Measurements from ENCODE around the gene PRMT1.

PRMT1 gene

GRCh38 chr19:49641688-49642491 is 35.2 kb upstream of the PRMT1 start, which contains the start of gene SCAF1:
Gene SCAF1 (plus strand): TSS chr19:49642209. CDS start chr19:49645027, 2,818 bp downstream.
- peaks cover 58% of the 10 kb centered on the region in 2 donors for H3K4me1 Mint-ChIP-seq (ENCODE audit: low read depth in 2 of 2)
- H3K36me3 Mint-ChIP-seq (ENCODE audit: insufficient read depth), result peaks cover 34% of the 10 kb centered on the region
- peak; percentile 98 to 99 (median 98) for DNase-seq
- H3K4me3 Mint-ChIP-seq, result peak within 1 kb of the TSS; percentile 97 to 99
- no peaks in the 10 kb centered on the region for H3K27me3 Mint-ChIP-seq
- H3K27ac Mint-ChIP-seq, result peak within 1 kb of the TSS; percentile 97 to 98
- peak; percentile 69 for ATAC-seq (replicated peaks)
- H3K9me3 Mint-ChIP-seq, result no peaks in the 10 kb centered on the region

GRCh38 chr19:49642492-49643035 is 34.5 kb upstream of the PRMT1 start:
- no peak for ATAC-seq (replicated peaks)
- Mint-ChIP-seq H3K36me3 (ENCODE audit: insufficient read depth) (peaks cover 36% of the 10 kb centered on the region), H3K9me3 (no peaks in the 10 kb centered on the region)

GRCh38 chr19:49643466-49643865 is 33.6 kb upstream of the PRMT1 start:
- Mint-ChIP-seq H3K4me3 (peak overlapping the region; percentile 97 to 99), H3K27ac (peak overlapping the region; percentile 97 to 98), H3K9me3 (no peaks in the 10 kb centered on the region), H3K36me3 (ENCODE audit: insufficient read depth) (peaks cover 37% of the 10 kb centered on the region), H3K27me3 (no peaks in the 10 kb centered on the region), H3K4me1 (ENCODE audit: low read depth in 2 of 2) (peaks cover 49 to 52% of the 10 kb centered on the region in 2 donors)
- no peak for ATAC-seq (replicated peaks)
- DNase-seq, result no peak

More at GRCh38 chr19:49642492-49643035, 34.5 kb upstream of the PRMT1 start:
- DNase-seq, result no peak
- H3K27me3 Mint-ChIP-seq, result no peaks in the 10 kb centered on the region
- peak overlapping the region; percentile 97 to 98 for H3K27ac Mint-ChIP-seq
- peak overlapping the region; percentile 97 to 99 for H3K4me3 Mint-ChIP-seq
- peaks cover 57 to 58% of the 10 kb centered on the region in 2 donors for H3K4me1 Mint-ChIP-seq (ENCODE audit: low read depth in 2 of 2)

- H3K27ac Mint-ChIP-seq, result peak overlapping the region; percentile 60 to 80
- no peaks in the 10 kb centered on the region for H3K27me3 Mint-ChIP-seq
Observed at GRCh38 chr19:49645592-49645991, 31.5 kb upstream of the PRMT1 start.

GRCh38 chr19:49645995-49646394 is 31.1 kb upstream of the PRMT1 start:
- peaks cover 31 to 38% of the 10 kb centered on the region in 2 donors for H3K4me1 Mint-ChIP-seq (ENCODE audit: low read depth in 2 of 2)
- H3K27me3 Mint-ChIP-seq, result no peaks in the 10 kb centered on the region
- ATAC-seq (replicated peaks) (no peak), DNase-seq (no peak)
- peak overlapping the region in 1 of 2 donors; percentile 60 for H3K27ac Mint-ChIP-seq
- H3K36me3 Mint-ChIP-seq (ENCODE audit: insufficient read depth), result peaks cover 33% of the 10 kb centered on the region
- no peaks in the 10 kb centered on the region for H3K9me3 Mint-ChIP-seq
- H3K4me3 Mint-ChIP-seq, result no peak overlapping the region

More at GRCh38 chr19:49645592-49645991, 31.5 kb upstream of the PRMT1 start:
- H3K4me1 Mint-ChIP-seq (ENCODE audit: low read depth in 2 of 2), result peaks cover 35 to 42% of the 10 kb centered on the region in 2 donors
- H3K4me3 Mint-ChIP-seq, result no peak overlapping the region
- no peak for ATAC-seq (replicated peaks)
- peaks cover 36% of the 10 kb centered on the region for H3K36me3 Mint-ChIP-seq (ENCODE audit: insufficient read depth)
- no peak for DNase-seq
- no peaks in the 10 kb centered on the region for H3K9me3 Mint-ChIP-seq

- no peak overlapping the region for H3K4me3 Mint-ChIP-seq
- ATAC-seq (replicated peaks) (no peak), DNase-seq (no peak)
- no peaks in the 10 kb centered on the region for H3K27me3 Mint-ChIP-seq
- H3K9me3 Mint-ChIP-seq, result no peaks in the 10 kb centered on the region
- H3K27ac Mint-ChIP-seq, result no peak overlapping the region
- peaks cover 27 to 35% of the 10 kb centered on the region in 2 donors for H3K4me1 Mint-ChIP-seq (ENCODE audit: low read depth in 2 of 2)
- H3K36me3 Mint-ChIP-seq (ENCODE audit: insufficient read depth), result peaks cover 31% of the 10 kb centered on the region
Observed at GRCh38 chr19:49646586-49646985, 30.5 kb upstream of the PRMT1 start.

- Mint-ChIP-seq H3K27me3 (no peaks in the 10 kb centered on the region), H3K36me3 (ENCODE audit: insufficient read depth) (peaks cover 48% of the 10 kb centered on the region), H3K4me1 (ENCODE audit: low read depth in 2 of 2) (peaks cover 0 to 5% of the 10 kb centered on the region in 2 donors), H3K9me3 (no peaks in the 10 kb centered on the region), H3K4me3 (no peak overlapping the region), H3K27ac (no peak overlapping the region)
- DNase-seq (no peak), ATAC-seq (replicated peaks) (no peak)
Observed at GRCh38 chr19:49651029-49651819, 25.8 kb upstream of the PRMT1 start.

- Mint-ChIP-seq H3K27ac (no peak overlapping the region), H3K4me3 (no peak overlapping the region), H3K9me3 (no peaks in the 10 kb centered on the region), H3K36me3 (ENCODE audit: insufficient read depth) (peaks cover 48% of the 10 kb centered on the region), H3K4me1 (ENCODE audit: low read depth in 2 of 2) (peaks cover 0 to 5% of the 10 kb centered on the region in 2 donors), H3K27me3 (no peaks in the 10 kb centered on the region)
- no peak for DNase-seq
- no peak for ATAC-seq (replicated peaks)
Observed at GRCh38 chr19:49651820-49652550, 25.1 kb upstream of the PRMT1 start.

- Mint-ChIP-seq H3K36me3 (ENCODE audit: insufficient read depth) (peaks cover 54% of the 10 kb centered on the region), H3K27ac (no peak overlapping the region), H3K4me3 (no peak overlapping the region), H3K9me3 (no peaks in the 10 kb centered on the region), H3K27me3 (no peaks in the 10 kb centered on the region), H3K4me1 (ENCODE audit: low read depth in 2 of 2) (peaks cover 0 to 7% of the 10 kb centered on the region in 2 donors)
- DNase-seq (no peak), ATAC-seq (replicated peaks) (no peak)
Observed at GRCh38 chr19:49652551-49653465, 24.3 kb upstream of the PRMT1 start.

- H3K9me3 Mint-ChIP-seq, result no peaks in the 10 kb centered on the region
- DNase-seq (no peak), ATAC-seq (replicated peaks) (no peak)
- peaks cover 0 to 7% of the 10 kb centered on the region in 2 donors for H3K4me1 Mint-ChIP-seq (ENCODE audit: low read depth in 2 of 2)
- peaks cover 53% of the 10 kb centered on the region for H3K36me3 Mint-ChIP-seq (ENCODE audit: insufficient read depth)
- no peak overlapping the region for H3K27ac Mint-ChIP-seq
- no peaks in the 10 kb centered on the region for H3K27me3 Mint-ChIP-seq
- no peak overlapping the region for H3K4me3 Mint-ChIP-seq
Observed at GRCh38 chr19:49653466-49653806, 23.6 kb upstream of the PRMT1 start.

- Mint-ChIP-seq H3K27ac (peak overlapping the region in 1 of 2 donors; percentile 60), H3K27me3 (no peaks in the 10 kb centered on the region), H3K9me3 (no peaks in the 10 kb centered on the region), H3K4me1 (ENCODE audit: low read depth in 2 of 2) (peaks cover 3 to 7% of the 10 kb centered on the region in 2 donors), H3K4me3 (no peak overlapping the region), H3K36me3 (ENCODE audit: insufficient read depth) (peaks cover 52% of the 10 kb centered on the region)
- no peak for DNase-seq
- ATAC-seq (replicated peaks), result no peak
Observed at GRCh38 chr19:49654581-49654980, 22.5 kb upstream of the PRMT1 start.

Data from effector memory CD8-positive, alpha-beta T cell (primary cell).